GM12878 (cell line): ENCODE measurements around the gene NKRF. TPM values are rescaled to one million over a fixed set of nuclear protein-coding genes. Genes with fewer than 3 reads are reported as not detected.

Experiments
- ATAC-seq: fragments of 200-7000 bp; cut with Tn5 transposase; 3 replicates; pipeline ENCODE4 v1.9.1; 2020; ENCODE audit warnings: mild to moderate bottlenecking, moderate library complexity
- BruUV-seq: library from RNA; stranded (reverse); fragments of 400-500 nt; replicated peaks from 2 replicates; lab custom pipeline; 2021; lab: Mats Ljungman, UMichigan
- CTCF ChIA-PET: fragments of 300-600 bp; sonication (Branson Sonifier 250); formaldehyde crosslinking; extraction: SDS; loops from one replicate; lab custom pipeline; 2021; ENCODE audit warnings: inconsistent platforms; lab: Yijun Ruan, JAX
- POLR2A ChIA-PET: fragments of 350-600 bp; formaldehyde crosslinking; extraction: SDS; loops from one replicate; lab custom pipeline; 2021; ENCODE audit warnings: inconsistent platforms; lab: Charles Lee
- RAD21 ChIA-PET: fragments of 300-600 bp; sonication (Branson Sonifier 250); formaldehyde crosslinking; loops from one replicate; lab custom pipeline; 2023; ENCODE audit warnings: antibody characterized with exemption; ENCODE audit not compliant: unreplicated experiment; lab: Charles Lee
- SMC1A ChIA-PET: fragments of 300-600 bp; sonication (Branson Sonifier 250); formaldehyde crosslinking; loops from one replicate; lab custom pipeline; 2023; ENCODE audit not compliant: unreplicated experiment, uncharacterized antibody; lab: Charles Lee
- DNase-seq: peaks from one replicate; pipeline ENCODE4 v3.0.0-alpha.2; 2011; ENCODE audit warnings: low read depth, low spot score
- FAIRE-seq: peaks from 3 replicates; lab custom pipeline; 2011; peaks lifted over from hg19 to GRCh38; lab: Jason Lieb, UNC
- H2AFZ ChIP-seq: 2 replicates; pipeline ENCODE4 v1.6.0; 2011; ENCODE audit warnings: low read depth, low read length, control low read depth; ENCODE audit not compliant: control insufficient read depth
- H3K27ac ChIP-seq: 2 replicates; pipeline ENCODE4 v1.5.1; 2011; ENCODE audit warnings: control low read depth; ENCODE audit not compliant: control insufficient read depth, insufficient read depth
- H3K27me3 ChIP-seq, 2 experiments: replicated peaks in 1 of 2; 2 replicates each; pipeline versions ENCODE4 v1.6.0 to v1.6.1; 2011; ENCODE audit warnings: low read length in 1 of 2; ENCODE audit not compliant: control insufficient read depth in 2 of 2, insufficient read depth in 2 of 2
- H3K36me3 ChIP-seq, 2 experiments: 2 replicates each; pipeline ENCODE4 v1.5.1; 2011; ENCODE audit warnings: low read length in 1 of 2; ENCODE audit not compliant: control insufficient read depth in 2 of 2, insufficient read depth in 2 of 2
- H3K4me1 ChIP-seq: 2 replicates; pipeline ENCODE4 v1.6.1; 2011; ENCODE audit warnings: mild to moderate bottlenecking, low read length, moderate library complexity, mixed read lengths; ENCODE audit not compliant: control insufficient read depth, insufficient read depth
- H3K4me2 ChIP-seq: 2 replicates; pipeline ENCODE4 v1.6.0; 2011; ENCODE audit warnings: control low read depth; ENCODE audit not compliant: control insufficient read depth, insufficient read depth
- H3K4me3 ChIP-seq: fragments of 200-600 bp; sonication (generic); 2 replicates; pipeline ENCODE4 v1.5.1; 2016
- H3K79me2 ChIP-seq: 2 replicates; pipeline ENCODE4 v1.6.0; 2011; ENCODE audit warnings: low read length; ENCODE audit not compliant: control insufficient read depth, insufficient read depth
- H3K9ac ChIP-seq: 2 replicates; pipeline ENCODE4 v1.8.0; 2011; ENCODE audit warnings: low read length, control low read depth, mixed read lengths; ENCODE audit not compliant: control insufficient read depth, insufficient read depth
- H3K9me3 ChIP-seq: replicated peaks from 3 replicates; pipeline ENCODE4 v1.5.1; 2011; ENCODE audit warnings: mild to moderate bottlenecking, low read length; ENCODE audit not compliant: control insufficient read depth, insufficient read depth
- H4K20me1 ChIP-seq: 2 replicates; pipeline ENCODE4 v1.6.0; 2011; ENCODE audit not compliant: control insufficient read depth, insufficient read depth
- CREM ChIP-seq: IDR thresholded peaks from 2 replicates; pipeline ENCODE4 v1.6.1; 2014; ENCODE audit warnings: antibody characterized with exemption, low read depth
- E2F4 ChIP-seq: IDR thresholded peaks from 2 replicates; pipeline ENCODE4 v1.6.1; 2012; ENCODE audit warnings: low read depth, low read length, improper control_type of control experiment
- EP300 ChIP-seq, 2 experiments: fragments of 150-350 bp in 1 of 2; IDR thresholded peaks; 2 replicates each; pipeline ENCODE4 v1.6.1; 2011 to 2012; ENCODE audit warnings: low read depth in 2 of 2, low read length in 2 of 2, borderline replicate concordance in 1 of 2, improper control_type of control experiment in 1 of 2, inconsistent platforms in 1 of 2; ENCODE audit not compliant: control insufficient read depth in 1 of 2
- ETV6 ChIP-seq, 2 experiments: fragments of 450-650 bp in 1 of 2; IDR thresholded peaks in 1 of 2; conservative IDR thresholded peaks in 1 of 2; 2 replicates each; pipeline ENCODE4 v1.6.1; 2014; ENCODE audit warnings: antibody characterized with exemption in 1 of 2, borderline replicate concordance in 1 of 2, low read depth in 1 of 2, mild to moderate bottlenecking in 1 of 2, moderate library complexity in 1 of 2
- FOS ChIP-seq: IDR thresholded peaks from 3 replicates; pipeline ENCODE4 v1.6.1; 2011; ENCODE audit warnings: borderline replicate concordance; ENCODE audit not compliant: insufficient read length; ENCODE audit errors: extremely low read depth
- IKZF1 ChIP-seq: fragments of 450-650 bp; conservative IDR thresholded peaks from 2 replicates; pipeline ENCODE4 v1.6.1; 2017; ENCODE audit warnings: antibody characterized with exemption, mild to moderate bottlenecking
- JUND ChIP-seq: IDR thresholded peaks from 2 replicates; pipeline ENCODE4 v1.6.1; 2012; ENCODE audit warnings: low read depth, mild to moderate bottlenecking, low read length, improper control_type of control experiment, moderate library complexity
- MEF2B ChIP-seq: fragments of 450-650 bp; IDR thresholded peaks from 2 replicates; pipeline ENCODE4 v1.6.1; 2018; ENCODE audit warnings: mild to moderate bottlenecking, moderate library complexity; ENCODE audit not compliant: partially characterized antibody, poor library complexity, severe bottlenecking
- MTA2 ChIP-seq: fragments of 450-650 bp; IDR thresholded peaks from 2 replicates; pipeline ENCODE4 v1.6.1; 2016; ENCODE audit warnings: low read depth, mild to moderate bottlenecking, moderate library complexity
- NR2C2 ChIP-seq: IDR thresholded peaks from 2 replicates; pipeline ENCODE4 v1.6.1; 2011; ENCODE audit warnings: borderline replicate concordance, low read depth; ENCODE audit not compliant: control insufficient read depth, insufficient read length
- NR2F1 ChIP-seq: fragments of 450-650 bp; conservative IDR thresholded peaks from 2 replicates; pipeline ENCODE4 v1.6.1; 2017; ENCODE audit warnings: mild to moderate bottlenecking
- NRF1 ChIP-seq: conservative IDR thresholded peaks from 2 replicates; pipeline ENCODE4 v1.6.1; 2011; ENCODE audit warnings: mild to moderate bottlenecking, low read depth, low read length, improper control_type of control experiment
- PKNOX1 ChIP-seq: fragments of 450-650 bp; IDR thresholded peaks from 2 replicates; pipeline ENCODE4 v1.6.1; 2016; ENCODE audit warnings: mild to moderate bottlenecking
- ZNF592 ChIP-seq: fragments of 450-650 bp; IDR thresholded peaks from 2 replicates; pipeline ENCODE4 v1.6.1; 2017; ENCODE audit warnings: mild to moderate bottlenecking, moderate library complexity
- WGBS: methylation state at CpG from one replicate; pipeline ENCODE4 v1.1.6; 2016; ENCODE audit warnings: low lambda C conversion rate; ENCODE audit not compliant: insufficient replicate concordance, insufficient coverage; ENCODE audit errors: missing lambda C conversion rate; 5-methylcytosine and 5-hydroxymethylcytosine counted together
- in situ Hi-C: fragments of 300-500 bp; cut with MboI; formaldehyde crosslinking; loops from 9 replicates; pipeline ENCODE4 v1.14.3; 2018; ENCODE audit warnings: mixed read lengths
- intact Hi-C: fragments of 100-400 bp; cut with micrococcal nuclease; formaldehyde crosslinking; loops from one replicate; pipeline ENCODE4 v1.14.2; 2022; ENCODE audit not compliant: unreplicated experiment
- polyA plus RNA-seq, 11 experiments: library from polyadenylated mRNA; depleted of rRNA in 4 of 11; unstranded in 6 of 11; stranded (reverse) in 5 of 11; fragments of >200 nt; fragmentation: Nextera tagmentation in 4 of 11; fragmentation: Illumina TruSeq in 1 of 11; extraction: Ambion mirVana in 4 of 11; extraction: Trizol in 1 of 11; gene quantifications; 1 replicate in 1 of 11; 2 replicates in 10 of 11; pipeline versions ENCODE4 v1.2.1 to v1.2.3, GENCODE V29; 2011 to 2016; ENCODE audit warnings: inconsistent platforms in 2 of 11, missing spikeins in 2 of 11, low read depth in 1 of 11
- total RNA-seq, 4 experiments: library from RNA; depleted of rRNA in 3 of 4; stranded (reverse); fragments of >200 nt in 3 of 4; fragmentation: Illumina TruSeq in 1 of 4; extraction: Trizol in 1 of 4; gene quantifications; 2 replicates each; pipeline versions ENCODE4 v1.2.1 to v1.2.3, GENCODE V29; 2013 to 2021

The NKRF gene
- total and polyA plus RNA-seq, 10 of the 15 experiments (the other 5 are each of a cell fraction or from before 2014, with no cell fraction given): 6.2 to 21.5 (median 10.1) TPM

GRCh38 chrX:119646515-119646914 is 40.3 kb upstream of the NKRF start:
- Histone ChIP-seq H3K4me1 (peaks cover 50% of the 10 kb centered on the region), H3K4me3 (no peak overlapping the region), H3K36me3 (peaks cover 11 to 21% of the 10 kb centered on the region in 2 experiments), H2AFZ (no peak overlapping the region), H3K9me3 (no peaks in the 10 kb centered on the region), H4K20me1 (no peaks in the 10 kb centered on the region), H3K9ac (peak overlapping the region; percentile 26; the same call in 1 of the 2 replicates), H3K79me2 (peaks cover 10% of the 10 kb centered on the region), H3K27me3 (no peaks in the 10 kb centered on the region), H3K4me2 (peak overlapping the region; percentile 41), H3K27ac (peak overlapping the region; percentile 72)
- ChIA-PET SMC1A (interaction anchor here (0.5 to 4.4 kb wide), 13 partner anchors 9 to 98 kb away, joined by 3 to 48 read pairs (median 4); no protein-coding TSS in a partner anchor), CTCF (interaction anchor here (0.8 to 3.4 kb wide), 13 partner anchors 9 to 157 kb away, joined by 3 to 14 read pairs (median 6); no protein-coding TSS in a partner anchor), RAD21 (interaction anchor here (0.9 to 4.3 kb wide), 16 partner anchors 10 to 114 kb away, joined by 3 to 32 read pairs (median 4); partner anchors contain the start of gene SEPTIN6), POLR2A (interaction anchor here (0.5 to 2.9 kb wide), 4 partner anchors 11 to 931 kb away, joined by 3 to 12 read pairs (median 4); no protein-coding TSS in a partner anchor)
- no peak for FAIRE-seq
- intact Hi-C loops: loop anchor here (1.0 to 2.0 kb wide), 3 partner anchors 8 to 82 kb away; no protein-coding TSS in a partner anchor
- no TSS peak for BruUV-seq
- 7% methylated on average over 4 of the region's 4 CpGs for WGBS
- in situ Hi-C loops: no loop called here
- DNase-seq: no peak
- peak; percentile 57 for ATAC-seq
- TF ChIP-seq NR2C2 (no peak), IKZF1 (peak; percentile 61), ZNF592 (0 out of 2 replicates have a peak, but pooled peaks have one; percentile 6), MTA2 (peak; percentile 63), FOS (no peak), JUND (no peak), CREM (peak; percentile 49; the same call in 1 of the 2 replicates), MEF2B (peak; percentile 49), NRF1 (no peak), NR2F1 (0 out of 2 replicates have a peak, but pooled peaks have one; percentile 21), PKNOX1 (peak; percentile 80), ETV6 (conservative IDR thresholded peaks at IDR 0.05 in 1 of 2, IDR thresholded peaks at IDR 0.05 in 1 of 2; ENCODE audit: borderline replicate concordance in 1 of 2, low read depth in 1 of 2) (peak in 1 of 2 experiments; percentile 85; a peak in 2 of 4 replicates), EP300 (IDR thresholded peaks at IDR 0.05; ENCODE audit: borderline replicate concordance in 1 of 2, control insufficient read depth in 1 of 2, low read depth in 2 of 2, low read length in 2 of 2) (no peak), E2F4 (no peak)
